OCI-LY3 (cell line): ENCODE data around the gene KAT8.

Source experiments
- H2AFZ ChIP-seq: fragments of 200-600, 300-600 bp; shearing (Covaris generic); 2 replicates; pipeline ENCODE4 v1.6.0; 2014; ENCODE audit warnings: antibody characterized with exemption, low read depth, low read length
- H3K27ac ChIP-seq: fragments of 200-600, 300-600 bp; sonication (generic); 2 replicates; pipeline ENCODE4 v1.5.1; 2014; ENCODE audit warnings: mild to moderate bottlenecking, low read length, moderate library complexity, mixed read lengths
- H3K27me3 ChIP-seq: fragments of 200-600, 300-600 bp; sonication (generic); 2 replicates; pipeline ENCODE4 v1.6.1; 2014; ENCODE audit warnings: low read depth, low read length, mixed read lengths
- H3K36me3 ChIP-seq: fragments of 200-600, 300-600 bp; sonication (generic); replicated peaks from 2 replicates; pipeline ENCODE3; 2014; ENCODE audit warnings: low read depth, low read length, mixed read lengths
- H3K4me1 ChIP-seq: fragments of 300-600, 200-600 bp; sonication (generic); 2 replicates; pipeline ENCODE4 v1.6.1; 2014; ENCODE audit warnings: low read length, mixed read lengths
- H3K4me2 ChIP-seq: fragments of 200-600, 300-600 bp; sonication (generic); 2 replicates; pipeline ENCODE4 v1.6.1; 2014; ENCODE audit warnings: low read length, mixed read lengths
- H3K4me3 ChIP-seq: fragments of 300-600, 200-600 bp; sonication (generic); 2 replicates; pipeline ENCODE4 v1.5.1; 2014; ENCODE audit warnings: antibody characterized with exemption, mild to moderate bottlenecking, low read length, moderate library complexity
- H3K79me2 ChIP-seq: fragments of 300-600, 200-600 bp; shearing (Covaris generic); 2 replicates; pipeline ENCODE4 v1.6.1; 2014; ENCODE audit warnings: mild to moderate bottlenecking, low read length, mixed read lengths
- H3K9ac ChIP-seq: fragments of 300-600, 200-600 bp; shearing (Covaris generic); 2 replicates; pipeline ENCODE4 v1.6.0; 2014; ENCODE audit warnings: mild to moderate bottlenecking, low read length, moderate library complexity
- H3K9me3 ChIP-seq: fragments of 200-600, 300-600 bp; shearing (Covaris generic); 2 replicates; pipeline ENCODE4 v1.6.1; 2014; ENCODE audit warnings: low read length, mixed read lengths; ENCODE audit not compliant: insufficient read depth
- H4K20me1 ChIP-seq: fragments of 200-600, 300-600 bp; sonication (generic); 2 replicates; pipeline ENCODE4 v1.6.1; 2016; ENCODE audit warnings: low read length, mixed read lengths; ENCODE audit not compliant: insufficient read depth
- EZH2phosphoT487 ChIP-seq: fragments of 200-600 bp; shearing (Covaris generic); IDR thresholded peaks from 2 replicates; pipeline ENCODE4 v1.6.1; 2018; ENCODE audit warnings: antibody characterized with exemption, mixed run types, low read depth
- TF ChIP-seq, protein P1 (sequence below): fragments of 200-600, 300-600 bp; sonication (generic); IDR thresholded peaks from 2 replicates; pipeline ENCODE4 v1.5.1; 2014; ENCODE audit warnings: antibody characterized with exemption, low read length, low read depth

KAT8 gene

DNA sequence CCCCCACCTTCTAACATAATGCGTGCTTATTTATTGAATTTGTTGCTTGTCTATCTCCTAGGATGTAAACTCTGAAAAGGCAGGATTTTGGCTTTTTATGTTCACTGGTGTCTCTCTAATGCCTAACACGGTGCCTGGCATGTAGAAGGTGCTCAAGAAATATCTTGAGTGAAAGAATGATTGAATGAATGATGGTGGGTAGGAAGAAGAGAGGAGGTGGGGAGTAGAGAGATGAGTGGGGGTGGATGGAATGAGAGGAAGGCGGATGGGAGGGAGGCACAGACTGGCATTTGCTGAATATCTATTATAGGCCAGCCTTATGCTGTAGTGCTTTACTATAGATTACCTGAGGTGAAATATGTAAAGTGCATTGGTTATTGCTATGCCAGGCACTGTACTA is 30.1 kb downstream of the KAT8 start:
- no peaks in the 10 kb centered on the region for H3K79me2 ChIP-seq
- no peak overlapping the region for H3K4me2 ChIP-seq
- H3K9me3 ChIP-seq = no peaks in the 10 kb centered on the region
- H2AFZ ChIP-seq = no peak overlapping the region
- H3K4me1 ChIP-seq = peaks cover 5% of the 10 kb centered on the region; the same call in 1 of the 2 replicates
- H3K4me3 ChIP-seq = no peak overlapping the region
- H3K27ac ChIP-seq = no peak overlapping the region
- H3K27me3 ChIP-seq = peaks cover 7% of the 10 kb centered on the region
- TF ChIP-seq, protein P1, sequence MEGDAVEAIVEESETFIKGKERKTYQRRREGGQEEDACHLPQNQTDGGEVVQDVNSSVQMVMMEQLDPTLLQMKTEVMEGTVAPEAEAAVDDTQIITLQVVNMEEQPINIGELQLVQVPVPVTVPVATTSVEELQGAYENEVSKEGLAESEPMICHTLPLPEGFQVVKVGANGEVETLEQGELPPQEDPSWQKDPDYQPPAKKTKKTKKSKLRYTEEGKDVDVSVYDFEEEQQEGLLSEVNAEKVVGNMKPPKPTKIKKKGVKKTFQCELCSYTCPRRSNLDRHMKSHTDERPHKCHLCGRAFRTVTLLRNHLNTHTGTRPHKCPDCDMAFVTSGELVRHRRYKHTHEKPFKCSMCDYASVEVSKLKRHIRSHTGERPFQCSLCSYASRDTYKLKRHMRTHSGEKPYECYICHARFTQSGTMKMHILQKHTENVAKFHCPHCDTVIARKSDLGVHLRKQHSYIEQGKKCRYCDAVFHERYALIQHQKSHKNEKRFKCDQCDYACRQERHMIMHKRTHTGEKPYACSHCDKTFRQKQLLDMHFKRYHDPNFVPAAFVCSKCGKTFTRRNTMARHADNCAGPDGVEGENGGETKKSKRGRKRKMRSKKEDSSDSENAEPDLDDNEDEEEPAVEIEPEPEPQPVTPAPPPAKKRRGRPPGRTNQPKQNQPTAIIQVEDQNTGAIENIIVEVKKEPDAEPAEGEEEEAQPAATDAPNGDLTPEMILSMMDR = no peak
- TF ChIP-seq EZH2phosphoT487 = no peak
- H3K9ac ChIP-seq = no peak overlapping the region
- no peaks in the 10 kb centered on the region for H4K20me1 ChIP-seq
- no peaks in the 10 kb centered on the region for H3K36me3 ChIP-seq

DNA sequence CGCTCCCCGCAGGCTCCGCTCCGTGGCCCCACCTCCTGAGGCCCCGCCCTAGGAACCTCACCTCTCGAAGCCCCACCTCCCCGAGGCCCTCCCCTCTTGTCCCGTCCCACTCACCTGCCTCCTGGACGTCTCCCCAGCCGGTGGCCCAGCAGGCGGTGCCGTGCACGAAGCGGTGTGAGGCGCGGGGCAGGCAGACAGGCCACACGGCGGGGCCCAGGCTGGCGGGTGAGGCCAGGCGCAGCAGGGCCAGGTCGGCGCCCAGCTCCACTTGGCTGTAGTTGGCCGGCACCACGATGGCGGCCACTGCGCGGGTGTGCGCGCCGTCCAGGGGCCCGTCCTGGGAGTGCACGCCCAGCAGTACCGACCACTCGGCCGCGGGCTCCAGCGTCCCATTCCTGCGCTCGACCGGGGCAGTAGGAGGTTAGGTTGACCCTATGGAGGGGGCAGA is 30.8 kb downstream of the KAT8 start:
- H3K79me2 ChIP-seq = no peaks in the 10 kb centered on the region
- no peak overlapping the region for H2AFZ ChIP-seq
- H4K20me1 ChIP-seq = no peaks in the 10 kb centered on the region
- TF ChIP-seq EZH2phosphoT487 = no peak
- TF ChIP-seq, protein P1 = no peak
- no peak overlapping the region for H3K4me2 ChIP-seq
- H3K36me3 ChIP-seq = no peaks in the 10 kb centered on the region
- no peak overlapping the region for H3K27ac ChIP-seq
- no peak overlapping the region for H3K4me3 ChIP-seq
- H3K27me3 ChIP-seq = peaks cover 7% of the 10 kb centered on the region
- no peak overlapping the region for H3K9ac ChIP-seq
- no peaks in the 10 kb centered on the region for H3K4me1 ChIP-seq
- H3K9me3 ChIP-seq = no peaks in the 10 kb centered on the region

DNA sequence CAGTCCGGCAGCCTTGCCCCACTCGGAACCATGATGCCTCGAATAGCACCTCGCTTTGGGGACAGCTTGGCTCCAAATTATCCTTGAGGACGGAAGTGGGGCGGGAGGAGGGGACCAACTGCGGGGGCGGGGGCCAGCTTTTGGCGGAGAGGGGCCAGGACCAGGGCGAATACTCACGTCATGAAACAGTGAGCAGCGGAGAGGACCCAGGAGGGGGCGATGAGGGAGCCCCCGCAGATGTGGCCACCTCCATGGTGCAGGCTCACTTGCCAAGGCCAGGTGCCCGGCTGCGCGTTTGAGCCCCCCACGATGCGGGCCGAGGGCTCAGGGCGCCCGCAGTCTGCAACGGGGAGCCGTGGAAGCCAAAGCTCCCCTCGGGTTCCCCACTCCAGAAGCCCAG is 31.4 kb downstream of the KAT8 start:
- Histone ChIP-seq H3K4me3 (no peak overlapping the region), H3K36me3 (no peaks in the 10 kb centered on the region), H2AFZ (no peak overlapping the region), H3K9me3 (no peaks in the 10 kb centered on the region), H3K4me1 (no peaks in the 10 kb centered on the region), H3K27me3 (peaks cover 7% of the 10 kb centered on the region), H3K79me2 (no peaks in the 10 kb centered on the region), H4K20me1 (no peaks in the 10 kb centered on the region), H3K4me2 (no peak overlapping the region), H3K9ac (no peak overlapping the region), H3K27ac (no peak overlapping the region)
- no peak for TF ChIP-seq EZH2phosphoT487
- TF ChIP-seq, protein P1 = no peak

DNA sequence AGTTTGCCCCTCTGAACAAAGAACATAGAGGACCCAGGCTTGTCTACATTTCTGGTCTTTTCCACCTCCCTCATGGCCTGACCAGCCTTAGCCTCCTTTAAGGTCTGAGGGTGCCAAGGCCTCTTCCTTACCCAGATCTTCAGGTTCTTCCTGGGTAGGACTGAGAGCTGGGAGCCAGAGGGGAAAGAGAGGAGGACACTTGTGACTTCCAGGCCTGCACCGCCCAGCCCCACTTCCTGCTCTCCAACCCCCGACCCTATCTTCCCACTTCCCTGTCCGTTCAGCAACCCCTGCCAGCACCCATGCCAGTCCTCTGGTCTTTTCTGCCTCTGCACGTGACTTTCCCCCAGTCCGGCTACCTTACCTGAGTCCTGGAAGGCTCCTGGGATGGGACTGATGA is 31.9 kb downstream of the KAT8 start:
- Histone ChIP-seq H3K9ac (no peak overlapping the region), H3K4me3 (no peak overlapping the region), H3K4me1 (no peaks in the 10 kb centered on the region), H3K36me3 (no peaks in the 10 kb centered on the region), H3K27me3 (peaks cover 7% of the 10 kb centered on the region), H3K4me2 (no peak overlapping the region), H2AFZ (no peak overlapping the region), H4K20me1 (no peaks in the 10 kb centered on the region), H3K9me3 (no peaks in the 10 kb centered on the region), H3K79me2 (no peaks in the 10 kb centered on the region), H3K27ac (no peak overlapping the region)
- TF ChIP-seq, protein P1 = no peak
- TF ChIP-seq EZH2phosphoT487 = no peak
